Upper lobe of left lung (tissue), 4 donors: ENCODE results near the gene LOC128125822.

Source experiments
- CTCF ChIP-seq, 6 experiments: fragments of 450-650 bp in 4 of 6; fragments of 200-600 bp in 2 of 6; sonication (generic) in 2 of 6; IDR thresholded peaks; one replicate each; pipeline ENCODE4 v1.5.1; 2016 to 2019; ENCODE audit warnings: antibody characterized with exemption in 6 of 6
- POLR2A ChIP-seq, 4 donors: fragments of 450-650 bp; IDR thresholded peaks; one replicate each; pipeline ENCODE4 v1.5.1; 2016 to 2017; ENCODE audit warnings: antibody characterized with exemption in 4 of 4, mild to moderate bottlenecking in 2 of 4
- POLR2AphosphoS5 ChIP-seq, 2 donors: sonication (generic); formaldehyde crosslinking; IDR thresholded peaks; one replicate each; pipeline ENCODE4 v1.5.1; 2017; ENCODE audit warnings: antibody characterized with exemption in 2 of 2

- TF ChIP-seq CTCF (IDR thresholded peaks at IDR 0.05) (no peak), POLR2A (IDR thresholded peaks at IDR 0.05) (no peak), POLR2AphosphoS5 (IDR thresholded peaks at IDR 0.05) (no peak)
Observed at GRCh38 chr6:63576147-63576772, 4.0 kb downstream of the LOC128125822 start.
